ENCODE data around the gene RBMS3.

Gene RBMS3

GRCh38 chr3:29468187-29468586 lies 187.3 kb downstream of the RBMS3 start:
- TF ChIP-seq CTCF (IDR thresholded peaks at IDR 0.05) = no peak

- no peak for TF ChIP-seq CTCF (IDR thresholded peaks at IDR 0.05)
Observed at GRCh38 chr3:29475305-29475840, 194.5 kb downstream of the RBMS3 start.

- TF ChIP-seq CTCF (IDR thresholded peaks at IDR 0.05) = no peak
Observed at GRCh38 chr3:29475854-29476253, 195.0 kb downstream of the RBMS3 start.

GRCh38 chr3:29478611-29479010 lies 197.7 kb downstream of the RBMS3 start:
- no peak for TF ChIP-seq CTCF (IDR thresholded peaks at IDR 0.05)

- TF ChIP-seq CTCF (IDR thresholded peaks at IDR 0.05) = no peak
Observed at GRCh38 chr3:29481249-29481648, 200.4 kb downstream of the RBMS3 start.

GRCh38 chr3:29481969-29482767 lies 201.3 kb downstream of the RBMS3 start:
- TF ChIP-seq CTCF (IDR thresholded peaks at IDR 0.05) = no peak

GRCh38 chr3:29484633-29485032 lies 203.8 kb downstream of the RBMS3 start:
- TF ChIP-seq CTCF (IDR thresholded peaks at IDR 0.05) = no peak

Data from LNCAP (cell line).